SK-N-SH treated with all-trans-retinoic acid at 6 μM for 48 hours (cell line): ENCODE data around the gene STK32B.

Experiments
- GLIS3 ChIP-seq: fragments of 250-450 bp; sonication (Bioruptor Pico); IDR thresholded peaks from 2 replicates; pipeline ENCODE4 v1.5.0; 2020; ENCODE audit warnings: mild to moderate bottlenecking, moderate library complexity
- ISL1 ChIP-seq: fragments of 250-450 bp; sonication (Bioruptor Pico); IDR thresholded peaks from 2 replicates; pipeline ENCODE4 v2.1.2; 2022; ENCODE audit warnings: mild to moderate bottlenecking, moderate library complexity
- TSHZ2 ChIP-seq: fragments of 250-450 bp; sonication (Bioruptor Pico); IDR thresholded peaks from 2 replicates; pipeline ENCODE4 v1.5.0; 2020; ENCODE audit warnings: mild to moderate bottlenecking, moderate library complexity
- ZNF70 ChIP-seq: fragments of 450-650 bp; formaldehyde crosslinking; IDR thresholded peaks from 2 replicates; pipeline ENCODE4 v1.5.0; 2020; ENCODE audit warnings: mild to moderate bottlenecking, moderate library complexity

- TF ChIP-seq ISL1, result no peak
- no peak for TF ChIP-seq TSHZ2
- TF ChIP-seq ZNF70 (CRISPR knock-in tag), result no peak
- TF ChIP-seq GLIS3 (CRISPR knock-in tag), result no peak
Observed at GRCh38 chr4:5044341-5044740, 6.9 kb upstream of the STK32B start.
